ENCODE data around the gene CACNA1D.

CACNA1D gene

GRCh38 chr3:53616971-53617892 lies 122.8 kb downstream of the CACNA1D start:
- TF ChIP-seq EZH2phosphoT487 (IDR thresholded peaks at IDR 0.05; ENCODE audit: low read depth) (no peak), CTCF (IDR thresholded peaks at IDR 0.05; ENCODE audit: low read depth, low read length) (no peak)

GRCh38 chr3:53617893-53618523 lies 123.6 kb downstream of the CACNA1D start:
- no peak overlapping the region for H3K27ac ChIP-seq (ENCODE audit: low read length)
- peaks cover 33% of the 10 kb centered on the region for H3K27me3 ChIP-seq (ENCODE audit: low read depth, low read length)

More at GRCh38 chr3:53616971-53617892, 122.8 kb downstream of the CACNA1D start:
- Histone ChIP-seq H3K27me3 (ENCODE audit: low read depth, low read length) (peaks cover 30% of the 10 kb centered on the region), H2AFZ (ENCODE audit: low read depth, low read length) (no peak overlapping the region), H3K4me1 (ENCODE audit: low read length) (peaks cover 55% of the 10 kb centered on the region), H3K36me3 (replicated peaks; ENCODE audit: low read depth, low read length) (no peaks in the 10 kb centered on the region), H3K27ac (ENCODE audit: low read length) (no peak overlapping the region), H3K4me3 (ENCODE audit: low read length) (no peak overlapping the region), H3K4me2 (ENCODE audit: low read length) (no peak overlapping the region), H4K20me1 (ENCODE audit: insufficient read depth, low read length) (no peaks in the 10 kb centered on the region), H3K9me3 (ENCODE audit: insufficient read depth, low read length) (no peaks in the 10 kb centered on the region), H3K9ac (ENCODE audit: low read length) (no peak overlapping the region), H3K79me2 (ENCODE audit: low read length) (no peaks in the 10 kb centered on the region)

GRCh38 chr3:53618524-53618906 lies 124.1 kb downstream of the CACNA1D start:
- Histone ChIP-seq H3K4me2 (ENCODE audit: low read length) (no peak overlapping the region), H2AFZ (ENCODE audit: low read depth, low read length) (no peak overlapping the region), H3K9ac (ENCODE audit: low read length) (no peak overlapping the region), H3K27ac (ENCODE audit: low read length) (no peak overlapping the region), H4K20me1 (ENCODE audit: insufficient read depth, low read length) (no peaks in the 10 kb centered on the region), H3K4me3 (ENCODE audit: low read length) (no peak overlapping the region), H3K4me1 (ENCODE audit: low read length) (peaks cover 42% of the 10 kb centered on the region), H3K9me3 (ENCODE audit: insufficient read depth, low read length) (no peaks in the 10 kb centered on the region), H3K27me3 (ENCODE audit: low read depth, low read length) (peaks cover 34% of the 10 kb centered on the region), H3K36me3 (replicated peaks; ENCODE audit: low read depth, low read length) (no peaks in the 10 kb centered on the region), H3K79me2 (ENCODE audit: low read length) (no peaks in the 10 kb centered on the region)
- TF ChIP-seq EZH2phosphoT487 (IDR thresholded peaks at IDR 0.05; ENCODE audit: low read depth) (no peak), CTCF (IDR thresholded peaks at IDR 0.05; ENCODE audit: low read depth, low read length) (no peak)

More at GRCh38 chr3:53617893-53618523, 123.6 kb downstream of the CACNA1D start:
- H3K4me3 ChIP-seq (ENCODE audit: low read length), result no peak overlapping the region
- H3K9ac ChIP-seq (ENCODE audit: low read length), result no peak overlapping the region
- no peak for TF ChIP-seq CTCF (IDR thresholded peaks at IDR 0.05; ENCODE audit: low read depth, low read length)
- no peak for TF ChIP-seq EZH2phosphoT487 (IDR thresholded peaks at IDR 0.05; ENCODE audit: low read depth)
- no peaks in the 10 kb centered on the region for H3K9me3 ChIP-seq (ENCODE audit: insufficient read depth, low read length)
- H3K4me2 ChIP-seq (ENCODE audit: low read length), result no peak overlapping the region
- no peak overlapping the region for H2AFZ ChIP-seq (ENCODE audit: low read depth, low read length)
- no peaks in the 10 kb centered on the region for H3K36me3 ChIP-seq (replicated peaks; ENCODE audit: low read depth, low read length)
- H4K20me1 ChIP-seq (ENCODE audit: insufficient read depth, low read length), result no peaks in the 10 kb centered on the region
- no peaks in the 10 kb centered on the region for H3K79me2 ChIP-seq (ENCODE audit: low read length)
- peaks cover 47% of the 10 kb centered on the region for H3K4me1 ChIP-seq (ENCODE audit: low read length)

- Histone ChIP-seq H3K79me2 (ENCODE audit: low read length) (no peaks in the 10 kb centered on the region), H3K4me1 (ENCODE audit: low read length) (peaks cover 38% of the 10 kb centered on the region), H3K4me2 (ENCODE audit: low read length) (no peak overlapping the region), H3K9ac (ENCODE audit: low read length) (no peak overlapping the region), H3K27me3 (ENCODE audit: low read depth, low read length) (peaks cover 38% of the 10 kb centered on the region), H3K9me3 (ENCODE audit: insufficient read depth, low read length) (no peaks in the 10 kb centered on the region), H3K4me3 (ENCODE audit: low read length) (no peak overlapping the region), H4K20me1 (ENCODE audit: insufficient read depth, low read length) (no peaks in the 10 kb centered on the region), H2AFZ (ENCODE audit: low read depth, low read length) (no peak overlapping the region), H3K27ac (ENCODE audit: low read length) (no peak overlapping the region), H3K36me3 (replicated peaks; ENCODE audit: low read depth, low read length) (no peaks in the 10 kb centered on the region)
- TF ChIP-seq CTCF (IDR thresholded peaks at IDR 0.05; ENCODE audit: low read depth, low read length), result no peak
- TF ChIP-seq EZH2phosphoT487 (IDR thresholded peaks at IDR 0.05; ENCODE audit: low read depth), result no peak
Observed at GRCh38 chr3:53618936-53619335, 124.5 kb downstream of the CACNA1D start.

Data from OCI-LY3 (cell line).